ENCODE results near the gene SCML1.

GRCh38 chrX:17738737-17739535, 1.6 kb downstream of the SCML1 start:
- TF ChIP-seq, protein P1, sequence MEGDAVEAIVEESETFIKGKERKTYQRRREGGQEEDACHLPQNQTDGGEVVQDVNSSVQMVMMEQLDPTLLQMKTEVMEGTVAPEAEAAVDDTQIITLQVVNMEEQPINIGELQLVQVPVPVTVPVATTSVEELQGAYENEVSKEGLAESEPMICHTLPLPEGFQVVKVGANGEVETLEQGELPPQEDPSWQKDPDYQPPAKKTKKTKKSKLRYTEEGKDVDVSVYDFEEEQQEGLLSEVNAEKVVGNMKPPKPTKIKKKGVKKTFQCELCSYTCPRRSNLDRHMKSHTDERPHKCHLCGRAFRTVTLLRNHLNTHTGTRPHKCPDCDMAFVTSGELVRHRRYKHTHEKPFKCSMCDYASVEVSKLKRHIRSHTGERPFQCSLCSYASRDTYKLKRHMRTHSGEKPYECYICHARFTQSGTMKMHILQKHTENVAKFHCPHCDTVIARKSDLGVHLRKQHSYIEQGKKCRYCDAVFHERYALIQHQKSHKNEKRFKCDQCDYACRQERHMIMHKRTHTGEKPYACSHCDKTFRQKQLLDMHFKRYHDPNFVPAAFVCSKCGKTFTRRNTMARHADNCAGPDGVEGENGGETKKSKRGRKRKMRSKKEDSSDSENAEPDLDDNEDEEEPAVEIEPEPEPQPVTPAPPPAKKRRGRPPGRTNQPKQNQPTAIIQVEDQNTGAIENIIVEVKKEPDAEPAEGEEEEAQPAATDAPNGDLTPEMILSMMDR (IDR thresholded peaks at IDR 0.05), result no peak
- TF ChIP-seq POLR2A (IDR thresholded peaks at IDR 0.05), result no peak
- TF ChIP-seq POLR2AphosphoS5 (IDR thresholded peaks at IDR 0.05), result no peak
- TF ChIP-seq EP300 (IDR thresholded peaks at IDR 0.05), result no peak
